ENCODE measurements around the gene VEGFD.

VEGFD gene

GRCh38 chrX:15384304-15384703 is at the start of gene VEGFD:
Gene VEGFD, minus strand, starts transcription at chrX:15384413. Its CDS starts 467 bp downstream, at chrX:15383946.
- DNase-seq (ENCODE audit: low read depth), result no peak

GRCh38 chrX:15430584-15430983 is 46.4 kb upstream of the VEGFD start:
- no peak for DNase-seq (ENCODE audit: low read depth)

- DNase-seq (ENCODE audit: low read depth), result no peak
Measured at GRCh38 chrX:15430076-15430475, 45.9 kb upstream of the VEGFD start.

GRCh38 chrX:15425024-15425423 is 40.8 kb upstream of the VEGFD start:
- no peak for DNase-seq (ENCODE audit: low read depth)

- DNase-seq (ENCODE audit: low read depth), result no peak
Measured at GRCh38 chrX:15418707-15419181, 34.5 kb upstream of the VEGFD start.

GRCh38 chrX:15418041-15418706 is 34.0 kb upstream of the VEGFD start:
- DNase-seq (ENCODE audit: low read depth), result no peak

GRCh38 chrX:15416133-15416993 is 32.1 kb upstream of the VEGFD start:
- DNase-seq (ENCODE audit: low read depth), result no peak

GRCh38 chrX:15413101-15413500 is 28.9 kb upstream of the VEGFD start:
- no peak for DNase-seq (ENCODE audit: low read depth)

- DNase-seq (ENCODE audit: low read depth), result no peak
Measured at GRCh38 chrX:15410947-15411346, 26.7 kb upstream of the VEGFD start.

- DNase-seq (ENCODE audit: low read depth), result no peak
Measured at GRCh38 chrX:15410430-15410829, 26.2 kb upstream of the VEGFD start.

- no peak for DNase-seq (ENCODE audit: low read depth)
Measured at GRCh38 chrX:15405846-15406245, 21.6 kb upstream of the VEGFD start.

- no peak for DNase-seq (ENCODE audit: low read depth)
Measured at GRCh38 chrX:15404401-15405096, 20.3 kb upstream of the VEGFD start.

GRCh38 chrX:15401378-15401777 is 17.2 kb upstream of the VEGFD start:
- no peak for DNase-seq (ENCODE audit: low read depth)

GRCh38 chrX:15399962-15400391 is 15.8 kb upstream of the VEGFD start:
- no peak for DNase-seq (ENCODE audit: low read depth)

- no peak for DNase-seq (ENCODE audit: low read depth)
Measured at GRCh38 chrX:15398874-15399273, 14.7 kb upstream of the VEGFD start.

- DNase-seq (ENCODE audit: low read depth), result no peak
Measured at GRCh38 chrX:15395789-15396188, 11.6 kb upstream of the VEGFD start.

- no peak for DNase-seq (ENCODE audit: low read depth)
Measured at GRCh38 chrX:15391850-15392249, 7.6 kb upstream of the VEGFD start.

GRCh38 chrX:15382813-15383212 is 1.4 kb downstream of the VEGFD start:
- no peak for DNase-seq (ENCODE audit: low read depth)

GRCh38 chrX:15376956-15377355 is 7.3 kb downstream of the VEGFD start:
- DNase-seq (ENCODE audit: low read depth), result no peak

GRCh38 chrX:15373976-15374375 is 10.2 kb downstream of the VEGFD start:
- no peak for DNase-seq (ENCODE audit: low read depth)

- no peak for DNase-seq (ENCODE audit: low read depth)
Measured at GRCh38 chrX:15366506-15367352, 17.5 kb downstream of the VEGFD start.

GRCh38 chrX:15359701-15360100 is 24.5 kb downstream of the VEGFD start:
- no peak for DNase-seq (ENCODE audit: low read depth)

Measured in stimulated activated CD8-positive, alpha-beta memory T cell treated with anti-CD3 and anti-CD28 coated beads, Interleukin-12 subunit alpha, Interleukin-12 subunit beta, amount 100 ng/mL, for 1 hour (primary cell).